Measurements from ENCODE around the gene GMDS. TPM values are rescaled to one million over a fixed set of nuclear protein-coding genes. Genes with fewer than 3 reads are reported as not detected.

GMDS gene
- total and polyA plus RNA-seq, 2 donors (not counting 1 experiment from before 2014, with no cell fraction given), result 11.5 to 16.4 TPM

DNA sequence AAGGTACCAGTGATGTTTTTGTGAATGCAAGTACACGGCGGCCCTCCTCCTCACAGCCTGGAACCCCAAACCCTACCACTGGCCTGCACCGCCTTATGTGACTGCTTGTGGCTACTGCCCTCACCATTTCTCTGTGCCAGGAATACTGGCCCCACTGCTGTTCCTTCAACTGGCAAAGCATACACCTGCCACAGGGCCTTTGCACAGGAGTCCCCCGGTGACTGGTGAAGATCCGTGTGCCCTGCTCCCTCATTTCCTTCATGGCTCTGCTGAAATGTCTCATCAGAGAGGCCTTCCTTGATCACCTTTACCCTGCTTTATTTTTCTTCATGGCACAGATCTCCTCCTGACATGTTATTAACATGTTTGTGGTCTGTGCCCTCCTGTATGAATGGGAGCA lies 581.9 kb downstream of the GMDS start:
- Histone ChIP-seq H3K4me3 (ENCODE audit: control extremely low read depth in 1 of 5, extremely low read depth in 1 of 5, insufficient read depth in 1 of 5, low read depth in 2 of 5, low read length in 4 of 5) (no peak overlapping the region), H3K27ac (ENCODE audit: low read length in 2 of 2) (no peak overlapping the region), H4K20me1 (ENCODE audit: control insufficient read depth, insufficient read depth, low read length, poor library complexity, severe bottlenecking) (no peaks in the 10 kb centered on the region), H3K4me2 (replicated peaks; ENCODE audit: low read depth, low read length, poor library complexity, severe bottlenecking) (no peak overlapping the region), H3K36me3 (replicated peaks in 1 of 2; ENCODE audit: control extremely low read depth in 1 of 2, control insufficient read depth in 1 of 2, extremely low read depth in 1 of 2, insufficient read depth in 2 of 2, low read length in 1 of 2) (no peaks in the 10 kb centered on the region), H2AFZ (ENCODE audit: insufficient read depth, low read depth, low read length, poor library complexity, severe bottlenecking) (no peak overlapping the region), H3K27me3 (replicated peaks in 1 of 4; ENCODE audit: control extremely low read depth in 1 of 4, control insufficient read depth in 3 of 4, insufficient read depth in 4 of 4, low read length in 3 of 4) (peaks cover 0 to 21% (median 2%) of the 10 kb centered on the region in 4 experiments), H3K9ac (ENCODE audit: low read length) (no peak overlapping the region), H3K4me1 (ENCODE audit: control insufficient read depth in 2 of 2, insufficient read depth in 2 of 2, low read length in 2 of 2) (peaks cover 18 to 21% of the 10 kb centered on the region in 2 donors), H3K9me3 (ENCODE audit: control extremely low read depth in 1 of 3, control insufficient read depth in 2 of 3, insufficient read depth in 1 of 3, low read length in 2 of 3) (peaks cover 0 to 6% (median 0%) of the 10 kb centered on the region in 3 donors), H3K79me2 (ENCODE audit: control insufficient read depth, insufficient read depth, low read length) (no peaks in the 10 kb centered on the region)
- WGBS (ENCODE audit: insufficient coverage), result 98% methylated on average over 4 of the region's 5 CpGs
- no peak overlapping the region for H3K4me3 Mint-ChIP-seq
- peaks cover 9% of the 10 kb centered on the region for H3K27me3 Mint-ChIP-seq
- H3K27ac Mint-ChIP-seq, result no peak overlapping the region
- no peaks in the 10 kb centered on the region for H3K9me3 Mint-ChIP-seq (ENCODE audit: insufficient read depth)
- POLR2A ChIA-PET, result no interaction called here
- no peak for DNase-seq
- intact Hi-C loops (cut with micrococcal nuclease), result no loop called here
- H3K4me1 Mint-ChIP-seq, result peaks cover 28% of the 10 kb centered on the region
- no peak for ATAC-seq (ENCODE audit: low read depth)
- CTCF ChIA-PET, result no interaction called here
- no peak for TF ChIP-seq EZH2 (IDR thresholded peaks at IDR 0.05; ENCODE audit: borderline replicate concordance, insufficient read depth, low read depth, low read length, poor library complexity, severe bottlenecking)
- TF ChIP-seq, protein P1, sequence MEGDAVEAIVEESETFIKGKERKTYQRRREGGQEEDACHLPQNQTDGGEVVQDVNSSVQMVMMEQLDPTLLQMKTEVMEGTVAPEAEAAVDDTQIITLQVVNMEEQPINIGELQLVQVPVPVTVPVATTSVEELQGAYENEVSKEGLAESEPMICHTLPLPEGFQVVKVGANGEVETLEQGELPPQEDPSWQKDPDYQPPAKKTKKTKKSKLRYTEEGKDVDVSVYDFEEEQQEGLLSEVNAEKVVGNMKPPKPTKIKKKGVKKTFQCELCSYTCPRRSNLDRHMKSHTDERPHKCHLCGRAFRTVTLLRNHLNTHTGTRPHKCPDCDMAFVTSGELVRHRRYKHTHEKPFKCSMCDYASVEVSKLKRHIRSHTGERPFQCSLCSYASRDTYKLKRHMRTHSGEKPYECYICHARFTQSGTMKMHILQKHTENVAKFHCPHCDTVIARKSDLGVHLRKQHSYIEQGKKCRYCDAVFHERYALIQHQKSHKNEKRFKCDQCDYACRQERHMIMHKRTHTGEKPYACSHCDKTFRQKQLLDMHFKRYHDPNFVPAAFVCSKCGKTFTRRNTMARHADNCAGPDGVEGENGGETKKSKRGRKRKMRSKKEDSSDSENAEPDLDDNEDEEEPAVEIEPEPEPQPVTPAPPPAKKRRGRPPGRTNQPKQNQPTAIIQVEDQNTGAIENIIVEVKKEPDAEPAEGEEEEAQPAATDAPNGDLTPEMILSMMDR (IDR thresholded peaks at IDR 0.05), result no peak

GRCh38 chr6:1662534-1662933 lies 582.9 kb downstream of the GMDS start:
- no peak overlapping the region for H3K4me3 ChIP-seq (ENCODE audit: control extremely low read depth in 1 of 5, extremely low read depth in 1 of 5, insufficient read depth in 1 of 5, low read depth in 2 of 5, low read length in 4 of 5)
- TF ChIP-seq, protein P1 (IDR thresholded peaks at IDR 0.05), result no peak
- no peak for TF ChIP-seq EZH2 (IDR thresholded peaks at IDR 0.05; ENCODE audit: borderline replicate concordance, insufficient read depth, low read depth, low read length, poor library complexity, severe bottlenecking)
- peaks cover 0 to 21% (median 2%) of the 10 kb centered on the region in 4 experiments for H3K27me3 ChIP-seq (replicated peaks in 1 of 4; ENCODE audit: control extremely low read depth in 1 of 4, control insufficient read depth in 3 of 4, insufficient read depth in 4 of 4, low read length in 3 of 4)
- H4K20me1 ChIP-seq (ENCODE audit: control insufficient read depth, insufficient read depth, low read length, poor library complexity, severe bottlenecking), result no peaks in the 10 kb centered on the region
- CTCF ChIA-PET, result no interaction called here
- no peak overlapping the region for H2AFZ ChIP-seq (ENCODE audit: insufficient read depth, low read depth, low read length, poor library complexity, severe bottlenecking)
- H3K4me2 ChIP-seq (replicated peaks; ENCODE audit: low read depth, low read length, poor library complexity, severe bottlenecking), result no peak overlapping the region
- peaks cover 18 to 21% of the 10 kb centered on the region in 2 donors for H3K4me1 ChIP-seq (ENCODE audit: control insufficient read depth in 2 of 2, insufficient read depth in 2 of 2, low read length in 2 of 2)
- no peak overlapping the region for H3K27ac ChIP-seq (ENCODE audit: low read length in 2 of 2)
- H3K4me3 Mint-ChIP-seq, result no peak overlapping the region
- POLR2A ChIA-PET, result no interaction called here
- ATAC-seq (ENCODE audit: low read depth), result no peak
- no peaks in the 10 kb centered on the region for H3K36me3 ChIP-seq (replicated peaks in 1 of 2; ENCODE audit: control extremely low read depth in 1 of 2, control insufficient read depth in 1 of 2, extremely low read depth in 1 of 2, insufficient read depth in 2 of 2, low read length in 1 of 2)
- H3K4me1 Mint-ChIP-seq, result peaks cover 28% of the 10 kb centered on the region
- no peaks in the 10 kb centered on the region for H3K79me2 ChIP-seq (ENCODE audit: control insufficient read depth, insufficient read depth, low read length)
- intact Hi-C loops (cut with micrococcal nuclease), result no loop called here
- H3K27ac Mint-ChIP-seq, result no peak overlapping the region
- H3K27me3 Mint-ChIP-seq, result peaks cover 9% of the 10 kb centered on the region
- H3K9me3 ChIP-seq (ENCODE audit: control extremely low read depth in 1 of 3, control insufficient read depth in 2 of 3, insufficient read depth in 1 of 3, low read length in 2 of 3), result peaks cover 0 to 6% (median 0%) of the 10 kb centered on the region in 3 donors
- no peaks in the 10 kb centered on the region for H3K9me3 Mint-ChIP-seq (ENCODE audit: insufficient read depth)
- no peak for DNase-seq
- H3K9ac ChIP-seq (ENCODE audit: low read length), result no peak overlapping the region
